ENCODE measurements around the gene ALDH1L1.
"Not testable (repeated sequence)": the region's sequence is repeated elsewhere in the genome, so short reads cannot be mapped to it uniquely, and the experiment has no call there.

ALDH1L1 gene

GRCh38 chr3:126077754-126078153 is 102.6 kb downstream of the ALDH1L1 start:
- DNase-seq = no peak

GRCh38 chr3:126076140-126076539 is 104.2 kb downstream of the ALDH1L1 start:
- DNase-seq = no peak

- no peak for DNase-seq
Measured at GRCh38 chr3:126070146-126070545, 110.2 kb downstream of the ALDH1L1 start.

GRCh38 chr3:126067959-126068358 is 112.4 kb downstream of the ALDH1L1 start:
- no peak for DNase-seq

- DNase-seq = not testable (repeated sequence)
Measured at GRCh38 chr3:126066676-126067075, 113.7 kb downstream of the ALDH1L1 start.

GRCh38 chr3:126065876-126066275 is 114.5 kb downstream of the ALDH1L1 start:
- DNase-seq = no peak

GRCh38 chr3:126064627-126065258 is 115.6 kb downstream of the ALDH1L1 start:
- DNase-seq = no peak

- DNase-seq = no peak
Measured at GRCh38 chr3:126063358-126063965, 116.9 kb downstream of the ALDH1L1 start.

GRCh38 chr3:126061301-126062032 is 118.9 kb downstream of the ALDH1L1 start:
- no peak for DNase-seq

- DNase-seq = no peak
Measured at GRCh38 chr3:126060613-126061145, 119.7 kb downstream of the ALDH1L1 start.

- DNase-seq = no peak
Measured at GRCh38 chr3:126058666-126059065, 121.7 kb downstream of the ALDH1L1 start.

GRCh38 chr3:126057936-126058335 is 122.5 kb downstream of the ALDH1L1 start:
- DNase-seq = no peak

GRCh38 chr3:126057501-126057819 is 122.9 kb downstream of the ALDH1L1 start:
- DNase-seq = no peak

GRCh38 chr3:126056681-126057500 is 123.5 kb downstream of the ALDH1L1 start:
- DNase-seq = no peak

GRCh38 chr3:126056088-126056487 is 124.3 kb downstream of the ALDH1L1 start:
- DNase-seq = no peak

- no peak for DNase-seq
Measured at GRCh38 chr3:126054870-126055269, 125.5 kb downstream of the ALDH1L1 start.

GRCh38 chr3:126053949-126054569 is 126.3 kb downstream of the ALDH1L1 start:
- DNase-seq = no peak

Measured in activated gamma-delta T cell (primary cell).